Stimulated activated memory B cell treated with anti-CD40 and anti-IgM and Interleukin-4, amounts not matched to agents 10 μg/mL and 1 μg/mL and 100 μg/mL, for 72 hours (primary cell): Measurements from ENCODE around the gene RPS6KA5.
A peak's percentile ranks its signal among the peaks of the same experiment; 100 is the strongest.

Source experiments
- ATAC-seq: fragments of 150-1000 bp; cut with Tn5 transposase; 2 replicates; pipeline ENCODE4 v1.10.0; 2021
- H3K27ac Mint-ChIP-seq: one replicate; pipeline ENCODE4 v1.8.0; 2022; ENCODE audit warnings: mild to moderate bottlenecking, mixed read lengths
- H3K27me3 Mint-ChIP-seq: one replicate; pipeline ENCODE4 v1.8.0; 2022; ENCODE audit warnings: mixed read lengths
- H3K36me3 Mint-ChIP-seq: one replicate; pipeline ENCODE4 v1.8.0; 2022; ENCODE audit warnings: mixed read lengths
- H3K4me1 Mint-ChIP-seq: one replicate; pipeline ENCODE4 v1.8.0; 2022; ENCODE audit warnings: mixed read lengths
- H3K4me3 Mint-ChIP-seq: one replicate; pipeline ENCODE4 v1.8.0; 2022; ENCODE audit warnings: mild to moderate bottlenecking, moderate library complexity, mixed read lengths
- H3K9me3 Mint-ChIP-seq: one replicate; pipeline ENCODE4 v1.8.0; 2022; ENCODE audit warnings: mixed read lengths

Gene RPS6KA5

GRCh38 chr14:91021991-91022621, 38.3 kb downstream of the RPS6KA5 start:
- Mint-ChIP-seq H3K36me3 (peaks cover 8% of the 10 kb centered on the region), H3K4me3 (peak overlapping the region; percentile 75), H3K4me1 (peaks cover 48% of the 10 kb centered on the region), H3K9me3 (no peaks in the 10 kb centered on the region), H3K27ac (peak overlapping the region; percentile 84), H3K27me3 (no peaks in the 10 kb centered on the region)
- ATAC-seq, result peak; percentile 61

GRCh38 chr14:91021115-91021514, 39.3 kb downstream of the RPS6KA5 start:
- H3K4me1 Mint-ChIP-seq, result peaks cover 38% of the 10 kb centered on the region
- no peaks in the 10 kb centered on the region for H3K9me3 Mint-ChIP-seq
- no peaks in the 10 kb centered on the region for H3K36me3 Mint-ChIP-seq
- peak overlapping the region; percentile 84 for H3K27ac Mint-ChIP-seq
- H3K4me3 Mint-ChIP-seq, result no peak overlapping the region
- H3K27me3 Mint-ChIP-seq, result no peaks in the 10 kb centered on the region
- ATAC-seq, result no peak

DNA sequence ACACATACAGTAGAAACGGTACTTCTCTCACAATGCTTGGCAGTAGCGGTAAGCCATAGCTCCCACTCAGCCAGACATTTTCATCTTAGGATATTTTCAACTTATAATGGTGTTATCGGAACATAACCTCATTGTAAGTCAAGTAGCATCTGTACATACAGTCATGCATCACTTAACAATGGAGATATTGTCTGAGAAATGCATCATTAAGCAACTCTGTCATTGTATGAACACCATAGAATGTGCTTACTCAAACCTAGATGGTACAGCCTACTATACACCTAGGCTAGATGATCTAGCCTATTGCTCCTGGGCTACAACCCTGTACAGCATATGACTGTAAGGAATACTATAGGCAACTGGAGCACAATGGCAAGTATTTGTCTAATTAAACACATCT, 40.8 kb downstream of the RPS6KA5 start:
- Mint-ChIP-seq H3K27ac (no peak overlapping the region), H3K4me1 (peaks cover 45% of the 10 kb centered on the region), H3K4me3 (no peak overlapping the region), H3K36me3 (no peaks in the 10 kb centered on the region), H3K27me3 (no peaks in the 10 kb centered on the region), H3K9me3 (no peaks in the 10 kb centered on the region)
- no peak for ATAC-seq

- no peaks in the 10 kb centered on the region for H3K9me3 Mint-ChIP-seq
- ATAC-seq, result no peak
- H3K4me3 Mint-ChIP-seq, result no peak overlapping the region
- H3K27ac Mint-ChIP-seq, result peak overlapping the region; percentile 35
- peaks cover 37% of the 10 kb centered on the region for H3K4me1 Mint-ChIP-seq
- H3K27me3 Mint-ChIP-seq, result no peaks in the 10 kb centered on the region
- no peaks in the 10 kb centered on the region for H3K36me3 Mint-ChIP-seq
Observed at GRCh38 chr14:91018481-91018880, 42.0 kb downstream of the RPS6KA5 start.

GRCh38 chr14:91016800-91017410, 43.5 kb downstream of the RPS6KA5 start:
- Mint-ChIP-seq H3K4me1 (peaks cover 30% of the 10 kb centered on the region), H3K27ac (no peak overlapping the region), H3K9me3 (no peaks in the 10 kb centered on the region), H3K4me3 (no peak overlapping the region), H3K27me3 (no peaks in the 10 kb centered on the region), H3K36me3 (no peaks in the 10 kb centered on the region)
- ATAC-seq, result no peak

DNA sequence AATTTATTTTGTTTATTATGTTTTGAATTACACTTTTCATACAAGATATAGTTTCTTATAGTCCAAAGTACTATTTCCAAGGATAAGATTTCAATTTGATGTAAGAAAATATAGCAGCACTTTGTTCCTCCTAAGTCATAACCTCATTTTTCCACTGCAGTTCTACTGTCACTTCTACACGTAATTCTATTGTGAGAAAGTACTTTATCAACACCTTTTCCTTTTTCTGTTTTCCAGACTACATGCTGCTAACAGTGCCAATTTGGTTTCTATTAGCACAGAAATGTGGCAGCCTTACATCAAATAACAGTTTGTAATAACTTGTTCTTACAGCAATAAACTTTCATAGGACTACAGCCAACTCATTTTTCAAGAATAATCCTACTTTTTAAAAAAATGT, 45.0 kb downstream of the RPS6KA5 start:
- peaks cover 33% of the 10 kb centered on the region for H3K4me1 Mint-ChIP-seq
- peak overlapping the region; percentile 74 for H3K27ac Mint-ChIP-seq
- H3K9me3 Mint-ChIP-seq, result no peaks in the 10 kb centered on the region
- H3K36me3 Mint-ChIP-seq, result no peaks in the 10 kb centered on the region
- H3K4me3 Mint-ChIP-seq, result no peak overlapping the region
- no peaks in the 10 kb centered on the region for H3K27me3 Mint-ChIP-seq
- no peak for ATAC-seq

DNA sequence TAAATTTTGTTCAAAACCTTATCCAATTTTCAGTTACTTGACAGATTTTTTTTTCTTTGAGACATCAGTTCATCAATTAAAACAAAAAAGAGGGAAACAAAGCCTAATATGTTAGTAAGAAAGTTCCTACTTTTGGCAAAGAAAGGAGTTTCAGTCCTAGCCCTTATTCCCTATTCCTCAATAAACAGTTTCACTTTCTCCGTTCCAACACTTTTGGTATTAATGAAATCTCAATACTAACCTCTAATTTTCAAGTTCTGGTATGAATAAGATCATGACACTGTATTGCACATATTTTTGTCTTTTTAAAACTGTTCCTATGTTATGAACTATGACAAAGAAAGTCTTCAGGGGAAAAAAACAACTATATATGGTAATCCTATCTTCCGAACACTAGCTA, 48.4 kb downstream of the RPS6KA5 start:
- Mint-ChIP-seq H3K27me3 (no peaks in the 10 kb centered on the region), H3K27ac (no peak overlapping the region), H3K4me3 (no peak overlapping the region), H3K36me3 (no peaks in the 10 kb centered on the region), H3K4me1 (peaks cover 41% of the 10 kb centered on the region), H3K9me3 (no peaks in the 10 kb centered on the region)
- ATAC-seq, result no peak

- no peaks in the 10 kb centered on the region for H3K9me3 Mint-ChIP-seq
- ATAC-seq, result no peak
- no peaks in the 10 kb centered on the region for H3K27me3 Mint-ChIP-seq
- no peaks in the 10 kb centered on the region for H3K36me3 Mint-ChIP-seq
- H3K27ac Mint-ChIP-seq, result peak overlapping the region; percentile 87
- H3K4me3 Mint-ChIP-seq, result no peak overlapping the region
- H3K4me1 Mint-ChIP-seq, result peaks cover 44% of the 10 kb centered on the region
Observed at GRCh38 chr14:91010153-91010533, 50.3 kb downstream of the RPS6KA5 start.

DNA sequence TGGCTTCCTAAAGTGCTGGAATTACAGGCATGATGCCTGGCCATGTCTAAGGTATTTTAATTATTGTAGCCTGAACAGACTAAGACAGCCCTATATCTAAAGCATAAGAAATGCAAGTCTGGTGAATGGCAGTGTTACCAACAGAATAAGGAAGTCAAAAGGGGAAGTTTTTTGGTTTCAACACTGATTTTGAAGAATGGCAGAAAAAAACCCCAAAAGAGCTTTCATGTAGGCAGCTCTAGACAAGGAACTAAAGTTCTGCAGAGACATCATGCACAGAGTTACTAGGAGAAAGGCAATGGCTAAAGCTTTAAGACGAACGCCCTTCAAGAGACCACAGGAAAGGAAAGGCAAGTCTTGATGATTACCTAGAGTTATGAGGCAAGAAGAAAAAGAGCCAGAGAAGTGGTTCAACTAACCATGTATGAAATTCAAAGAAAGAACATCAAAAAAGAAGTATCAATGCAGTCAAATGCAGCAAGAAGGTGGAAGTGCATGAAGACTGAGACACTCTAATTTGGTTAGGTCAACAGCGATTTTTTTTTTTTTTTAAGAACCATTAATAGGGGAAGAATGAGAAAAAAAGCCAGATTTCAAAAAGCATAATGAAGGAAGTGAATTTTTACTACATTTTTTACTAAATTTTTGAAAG, 50.8 kb downstream of the RPS6KA5 start:
- Mint-ChIP-seq H3K36me3 (no peaks in the 10 kb centered on the region), H3K4me3 (peak overlapping the region; percentile 77), H3K27me3 (no peaks in the 10 kb centered on the region), H3K9me3 (no peaks in the 10 kb centered on the region), H3K4me1 (peaks cover 44% of the 10 kb centered on the region), H3K27ac (peak overlapping the region; percentile 87)
- peak; percentile 98 for ATAC-seq

DNA sequence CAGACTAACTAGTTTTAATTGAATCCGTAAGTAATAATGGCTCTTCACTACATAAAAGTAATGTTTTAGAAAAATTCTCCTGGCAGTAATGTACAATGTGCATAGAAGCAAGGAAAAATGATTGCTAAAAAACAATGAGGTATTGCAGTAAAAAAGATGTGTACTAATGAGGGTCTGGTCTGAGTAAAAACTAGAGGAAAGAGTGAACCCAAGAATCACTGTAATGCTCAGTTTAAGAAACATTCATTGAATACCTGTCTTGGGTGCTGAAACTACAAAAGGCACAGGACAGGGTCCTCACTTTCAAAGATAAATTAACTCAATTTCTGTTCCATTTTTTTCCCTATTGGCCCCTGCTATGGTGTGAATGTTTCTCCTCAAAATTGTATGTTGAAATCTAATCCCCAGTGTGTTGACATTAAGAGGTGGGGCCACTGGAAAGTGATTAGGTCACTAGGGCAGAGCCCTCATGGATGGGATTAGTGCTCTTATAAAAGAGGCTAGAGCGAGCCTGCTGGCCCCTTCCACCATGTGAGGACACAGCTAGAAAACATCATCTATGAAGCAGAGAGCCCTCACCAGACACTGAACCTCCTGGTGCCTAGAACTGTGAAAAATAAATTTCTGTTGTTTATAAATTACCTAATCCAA, 51.6 kb downstream of the RPS6KA5 start:
- no peaks in the 10 kb centered on the region for H3K27me3 Mint-ChIP-seq
- H3K4me1 Mint-ChIP-seq, result peaks cover 46% of the 10 kb centered on the region
- no peaks in the 10 kb centered on the region for H3K9me3 Mint-ChIP-seq
- peak; percentile 34 for ATAC-seq
- peak overlapping the region; percentile 87 for H3K27ac Mint-ChIP-seq
- peak overlapping the region; percentile 28 for H3K4me3 Mint-ChIP-seq
- no peaks in the 10 kb centered on the region for H3K36me3 Mint-ChIP-seq

DNA sequence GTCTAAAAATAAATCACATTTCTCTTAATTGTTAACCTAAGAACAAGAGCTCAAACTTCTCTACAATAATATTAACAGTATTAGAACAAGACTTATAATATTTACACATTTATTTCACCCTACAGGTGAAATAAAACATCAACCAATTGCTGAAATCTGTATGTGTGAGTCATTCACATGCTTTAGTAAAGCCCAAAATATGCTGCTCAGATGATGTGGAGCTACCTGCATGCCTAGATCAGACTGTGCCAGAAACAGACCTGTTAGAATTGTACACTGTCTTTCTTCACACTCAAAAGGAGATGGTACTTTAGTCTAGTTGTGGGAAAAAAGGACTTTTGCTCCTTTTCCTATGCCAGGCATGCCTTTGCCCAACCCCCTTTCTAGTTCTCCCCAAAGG, 54.7 kb downstream of the RPS6KA5 start:
- peak overlapping the region; percentile 71 for H3K27ac Mint-ChIP-seq
- H3K9me3 Mint-ChIP-seq, result no peaks in the 10 kb centered on the region
- no peaks in the 10 kb centered on the region for H3K27me3 Mint-ChIP-seq
- no peak overlapping the region for H3K4me3 Mint-ChIP-seq
- ATAC-seq, result no peak
- peaks cover 47% of the 10 kb centered on the region for H3K4me1 Mint-ChIP-seq
- H3K36me3 Mint-ChIP-seq, result no peaks in the 10 kb centered on the region

DNA sequence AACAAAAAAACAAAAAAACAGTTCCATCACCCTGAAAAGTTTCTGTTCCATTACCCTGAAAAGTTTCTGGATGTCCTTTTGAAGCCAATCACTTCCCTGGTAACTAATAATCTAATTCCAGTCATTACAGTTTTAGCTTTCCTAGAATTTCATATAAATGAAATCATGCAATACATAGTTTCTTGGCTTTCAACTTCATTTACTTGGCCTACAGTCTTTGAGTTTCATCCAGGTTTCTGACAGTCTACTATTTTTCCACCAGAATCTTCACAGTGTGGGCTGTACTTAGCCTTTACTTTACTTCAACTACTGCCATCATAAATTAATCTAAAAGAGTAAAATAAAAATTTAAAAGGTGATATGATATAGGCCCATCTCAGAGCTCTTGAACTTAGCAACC, 55.5 kb downstream of the RPS6KA5 start:
- H3K27me3 Mint-ChIP-seq, result no peaks in the 10 kb centered on the region
- no peak overlapping the region for H3K27ac Mint-ChIP-seq
- peaks cover 39% of the 10 kb centered on the region for H3K4me1 Mint-ChIP-seq
- no peaks in the 10 kb centered on the region for H3K36me3 Mint-ChIP-seq
- ATAC-seq, result no peak
- H3K4me3 Mint-ChIP-seq, result no peak overlapping the region
- H3K9me3 Mint-ChIP-seq, result no peaks in the 10 kb centered on the region

GRCh38 chr14:90999299-90999698, 61.1 kb downstream of the RPS6KA5 start:
- H3K36me3 Mint-ChIP-seq, result peaks cover under 1% of the 10 kb centered on the region

GRCh38 chr14:90996967-90997366, 63.5 kb downstream of the RPS6KA5 start:
- ATAC-seq, result no peak
- Mint-ChIP-seq H3K9me3 (no peaks in the 10 kb centered on the region), H3K27me3 (no peaks in the 10 kb centered on the region), H3K4me1 (peaks cover 6% of the 10 kb centered on the region), H3K27ac (peak overlapping the region; percentile 32), H3K36me3 (peaks cover 10% of the 10 kb centered on the region), H3K4me3 (no peak overlapping the region)

More at GRCh38 chr14:90999299-90999698, 61.1 kb downstream of the RPS6KA5 start:
- Mint-ChIP-seq H3K27me3 (no peaks in the 10 kb centered on the region), H3K9me3 (no peaks in the 10 kb centered on the region), H3K27ac (no peak overlapping the region), H3K4me3 (no peak overlapping the region), H3K4me1 (peaks cover 14% of the 10 kb centered on the region)
- no peak for ATAC-seq

DNA sequence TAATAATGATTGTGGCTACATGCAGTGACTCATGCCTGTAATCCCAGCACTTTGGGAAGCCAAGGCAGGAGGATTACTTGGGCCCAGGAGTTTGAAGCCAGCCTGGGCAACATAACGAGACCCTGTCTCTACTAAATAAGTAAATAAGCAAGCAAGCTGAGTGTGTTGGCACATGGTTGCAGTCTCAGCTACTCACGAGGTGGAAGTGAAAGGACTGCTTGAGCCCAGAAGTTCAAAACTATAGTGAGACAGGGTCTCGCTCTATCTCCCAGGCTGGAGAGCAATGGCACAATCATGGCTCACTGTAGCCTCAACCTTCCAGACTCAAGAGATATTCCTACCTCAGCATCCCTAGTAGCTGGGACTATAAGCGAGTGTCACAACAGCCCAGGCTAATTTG, 64.7 kb downstream of the RPS6KA5 start:
- Mint-ChIP-seq H3K4me3 (no peak overlapping the region), H3K36me3 (peaks cover 17% of the 10 kb centered on the region), H3K4me1 (peaks cover 13% of the 10 kb centered on the region), H3K27ac (peak overlapping the region; percentile 12), H3K9me3 (no peaks in the 10 kb centered on the region), H3K27me3 (no peaks in the 10 kb centered on the region)
- ATAC-seq, result no peak
